Mesendoderm (in vitro differentiated cells): ENCODE results near the gene SVBP.

Source experiments
- DNase-seq: peaks from one replicate; pipeline ENCODE4 v3.0.0; 2013
- H2AK5ac ChIP-seq: 2 replicates; pipeline ENCODE4 v1.6.1; 2013; ENCODE audit warnings: low read length, inconsistent platforms
- H2BK120ac ChIP-seq: 2 replicates; pipeline ENCODE4 v1.6.1; 2013; ENCODE audit warnings: low read depth, mild to moderate bottlenecking, low read length, moderate library complexity, mixed read lengths
- H2BK15ac ChIP-seq: replicated peaks from 2 replicates; pipeline ENCODE4 v1.6.1; 2013; ENCODE audit warnings: low read depth, mild to moderate bottlenecking, moderate library complexity
- H2BK5ac ChIP-seq: 2 replicates; pipeline ENCODE4 v1.6.1; 2013; ENCODE audit warnings: low read length, inconsistent platforms
- H3K18ac ChIP-seq: 2 replicates; pipeline ENCODE4 v1.6.1; 2013; ENCODE audit warnings: mild to moderate bottlenecking, low read length, mixed read lengths
- H3K23ac ChIP-seq: one replicate; pipeline ENCODE4 v1.6.1; 2013; ENCODE audit warnings: low read length
- H3K27ac ChIP-seq: 2 replicates; pipeline ENCODE4 v1.5.1; 2013; ENCODE audit warnings: low read depth, mild to moderate bottlenecking, inconsistent platforms, low read length, moderate library complexity
- H3K27me3 ChIP-seq: 2 replicates; pipeline ENCODE4 v1.6.1; 2013; ENCODE audit warnings: low read length, control low read depth, mild to moderate bottlenecking, inconsistent platforms; ENCODE audit not compliant: insufficient read depth, poor library complexity
- H3K36me3 ChIP-seq: 2 replicates; pipeline ENCODE4 v1.6.1; 2013; ENCODE audit warnings: low read length, inconsistent platforms; ENCODE audit not compliant: control insufficient read depth, insufficient read depth
- H3K4ac ChIP-seq: one replicate; pipeline ENCODE4 v1.6.1; 2013; ENCODE audit warnings: low read depth, mild to moderate bottlenecking, low read length, moderate library complexity
- H3K4me1 ChIP-seq: 2 replicates; pipeline ENCODE4 v1.6.1; 2013; ENCODE audit warnings: low read depth, low read length, inconsistent platforms; ENCODE audit not compliant: control insufficient read depth
- H3K4me2 ChIP-seq: 2 replicates; pipeline ENCODE4 v1.6.1; 2013; ENCODE audit warnings: low read length
- H3K4me3 ChIP-seq: 2 replicates; pipeline ENCODE4 v1.5.1; 2013; ENCODE audit warnings: mild to moderate bottlenecking, low read length
- H3K56ac ChIP-seq: one replicate; pipeline ENCODE4 v1.6.1; 2013; ENCODE audit warnings: low read length
- H3K79me1 ChIP-seq: 2 replicates; pipeline ENCODE4 v1.6.1; 2013; ENCODE audit warnings: low read length, inconsistent platforms
- H3K79me2 ChIP-seq: 2 replicates; pipeline ENCODE4 v1.6.1; 2013; ENCODE audit warnings: mild to moderate bottlenecking, low read length; ENCODE audit not compliant: control insufficient read depth, insufficient read depth
- H3K9ac ChIP-seq: 2 replicates; pipeline ENCODE4 v1.6.1; 2013; ENCODE audit warnings: low read length, inconsistent platforms
- H4K5ac ChIP-seq: one replicate; pipeline ENCODE4 v1.6.1; 2013; ENCODE audit warnings: low read length
- H4K8ac ChIP-seq: one replicate; pipeline ENCODE4 v1.6.1; 2013; ENCODE audit warnings: low read depth, mild to moderate bottlenecking, control low read depth, low read length, moderate library complexity
- WGBS: extraction: QIAGEN DNeasy Blood & Tissue Kit; methylation state at CpG from one replicate; pipeline ENCODE4 v1.1.7; 2013; ENCODE audit warnings: low lambda C conversion rate, missing lambda C conversion rate; ENCODE audit not compliant: insufficient coverage; ENCODE audit errors: extremely low coverage; 5-methylcytosine and 5-hydroxymethylcytosine counted together

Gene SVBP

GRCh38 chr1:42838482-42839190 is 21.4 kb upstream of the SVBP start:
- Histone ChIP-seq H3K79me1 (no peaks in the 10 kb centered on the region), H3K27ac (no peak overlapping the region)
- WGBS: no CpG with 5 or more reads among the region's 7 CpGs

GRCh38 chr1:42837709-42838108 is 20.5 kb upstream of the SVBP start:
- no peak overlapping the region for H3K27ac ChIP-seq
- H2AK5ac ChIP-seq: no peak overlapping the region
- H3K27me3 ChIP-seq: no peaks in the 10 kb centered on the region
- DNase-seq: no peak
- H4K8ac ChIP-seq: no peak overlapping the region
- H3K4ac ChIP-seq: no peak overlapping the region
- H3K79me2 ChIP-seq: no peaks in the 10 kb centered on the region
- H3K36me3 ChIP-seq: no peaks in the 10 kb centered on the region
- H3K4me1 ChIP-seq: peaks cover 7% of the 10 kb centered on the region
- no peak overlapping the region for H2BK5ac ChIP-seq
- no peak overlapping the region for H3K56ac ChIP-seq
- H3K4me3 ChIP-seq: no peak overlapping the region
- no CpG with 5 or more reads among the region's 3 CpGs for WGBS
- no peaks in the 10 kb centered on the region for H3K79me1 ChIP-seq
- no peak overlapping the region for H3K23ac ChIP-seq
- H3K18ac ChIP-seq: no peak overlapping the region
- H3K9ac ChIP-seq: no peak overlapping the region
- no peak overlapping the region for H3K4me2 ChIP-seq
- no peak overlapping the region for H4K5ac ChIP-seq
- H2BK120ac ChIP-seq: no peak overlapping the region
- H2BK15ac ChIP-seq: no peak overlapping the region

More at GRCh38 chr1:42838482-42839190, 21.4 kb upstream of the SVBP start:
- no peak overlapping the region for H2BK120ac ChIP-seq
- no peak overlapping the region for H3K4me2 ChIP-seq
- H3K79me2 ChIP-seq: no peaks in the 10 kb centered on the region
- H3K56ac ChIP-seq: no peak overlapping the region
- no peaks in the 10 kb centered on the region for H3K36me3 ChIP-seq
- no peak overlapping the region for H2BK5ac ChIP-seq
- H4K8ac ChIP-seq: no peak overlapping the region
- DNase-seq: no peak
- peaks cover 7% of the 10 kb centered on the region for H3K4me1 ChIP-seq
- H3K4ac ChIP-seq: no peak overlapping the region
- H3K18ac ChIP-seq: no peak overlapping the region
- H4K5ac ChIP-seq: no peak overlapping the region
- no peak overlapping the region for H2AK5ac ChIP-seq
- H2BK15ac ChIP-seq: no peak overlapping the region
- H3K23ac ChIP-seq: no peak overlapping the region
- no peaks in the 10 kb centered on the region for H3K27me3 ChIP-seq
- no peak overlapping the region for H3K9ac ChIP-seq
- H3K4me3 ChIP-seq: no peak overlapping the region

DNA sequence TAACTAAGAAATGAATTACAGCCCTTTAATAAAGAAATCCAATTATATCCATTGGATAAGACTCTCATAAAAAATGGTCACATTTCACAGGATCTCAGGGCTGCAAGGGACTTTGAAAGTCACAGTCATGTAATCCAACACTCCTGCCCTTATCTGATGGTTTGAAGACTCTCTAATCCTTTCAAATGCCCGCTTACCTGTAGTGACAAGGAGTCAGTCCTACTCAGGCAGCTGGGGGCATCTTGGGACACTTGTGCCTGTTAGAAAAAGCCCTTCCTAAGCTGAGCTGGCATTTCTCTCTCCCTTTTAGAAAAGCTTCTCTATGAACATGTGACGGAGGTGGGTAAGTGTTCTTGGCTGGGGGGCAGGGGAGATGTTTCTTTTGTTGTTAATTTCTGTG is 18.2 kb upstream of the SVBP start:
- no peak overlapping the region for H3K27ac ChIP-seq
- no peak overlapping the region for H3K4me2 ChIP-seq
- no peaks in the 10 kb centered on the region for H3K79me2 ChIP-seq
- no peak overlapping the region for H3K56ac ChIP-seq
- H2BK15ac ChIP-seq: no peak overlapping the region
- DNase-seq: peak; percentile 71
- H3K36me3 ChIP-seq: no peaks in the 10 kb centered on the region
- H4K8ac ChIP-seq: no peak overlapping the region
- H3K18ac ChIP-seq: no peak overlapping the region
- no peak overlapping the region for H3K4ac ChIP-seq
- no peak overlapping the region for H2BK5ac ChIP-seq
- no peak overlapping the region for H2AK5ac ChIP-seq
- no peak overlapping the region for H3K9ac ChIP-seq
- H3K79me1 ChIP-seq: no peaks in the 10 kb centered on the region
- no peak overlapping the region for H4K5ac ChIP-seq
- WGBS: no CpG with 5 or more reads among the region's 2 CpGs
- H3K4me3 ChIP-seq: no peak overlapping the region
- peaks cover 11% of the 10 kb centered on the region for H3K4me1 ChIP-seq
- no peak overlapping the region for H2BK120ac ChIP-seq
- H3K23ac ChIP-seq: no peak overlapping the region
- no peaks in the 10 kb centered on the region for H3K27me3 ChIP-seq

DNA sequence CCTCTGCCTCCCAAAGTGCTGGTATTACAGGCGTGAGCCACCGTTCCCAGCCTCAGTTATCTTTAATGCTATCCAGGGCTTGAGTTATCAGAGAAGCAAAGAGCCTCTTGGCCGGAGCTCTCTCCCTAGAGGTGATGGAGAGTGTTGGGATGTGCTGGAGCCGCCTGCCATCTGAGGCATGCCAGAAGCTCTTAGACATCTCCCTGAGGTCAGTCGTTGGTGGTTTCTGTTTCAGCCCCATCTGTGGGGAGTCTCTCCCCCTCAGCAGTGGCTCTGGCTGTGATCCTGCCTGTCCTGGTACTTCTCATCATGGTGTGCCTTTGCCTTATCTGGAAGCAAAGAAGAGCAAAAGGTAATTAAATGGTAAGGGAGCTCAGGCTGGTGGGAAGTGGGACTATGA is 17.6 kb upstream of the SVBP start:
- H3K27me3 ChIP-seq: no peaks in the 10 kb centered on the region
- H3K79me1 ChIP-seq: no peaks in the 10 kb centered on the region
- H3K27ac ChIP-seq: no peak overlapping the region
- H3K79me2 ChIP-seq: no peaks in the 10 kb centered on the region
- no peak overlapping the region for H3K4me2 ChIP-seq
- no peak overlapping the region for H2BK5ac ChIP-seq
- no peaks in the 10 kb centered on the region for H3K36me3 ChIP-seq
- no peak overlapping the region for H2BK120ac ChIP-seq
- no peak overlapping the region for H3K56ac ChIP-seq
- H2BK15ac ChIP-seq: no peak overlapping the region
- no peak overlapping the region for H3K18ac ChIP-seq
- H3K4me1 ChIP-seq: peaks cover 11% of the 10 kb centered on the region
- no CpG with 5 or more reads among the region's 5 CpGs for WGBS
- H3K9ac ChIP-seq: no peak overlapping the region
- no peak overlapping the region for H3K4ac ChIP-seq
- no peak overlapping the region for H2AK5ac ChIP-seq
- no peak overlapping the region for H4K8ac ChIP-seq
- H3K23ac ChIP-seq: no peak overlapping the region
- peak; percentile 30 for DNase-seq
- H4K5ac ChIP-seq: no peak overlapping the region
- H3K4me3 ChIP-seq: no peak overlapping the region

GRCh38 chr1:42833981-42834380 is 16.8 kb upstream of the SVBP start:
- no peak overlapping the region for H3K23ac ChIP-seq
- H3K56ac ChIP-seq: no peak overlapping the region

More at GRCh38 chr1:42833981-42834380, 16.8 kb upstream of the SVBP start:
- Histone ChIP-seq H3K79me2 (no peaks in the 10 kb centered on the region), H2BK5ac (no peak overlapping the region), H3K9ac (no peak overlapping the region), H3K4me3 (no peak overlapping the region), H3K36me3 (no peaks in the 10 kb centered on the region), H3K27ac (no peak overlapping the region), H4K8ac (no peak overlapping the region), H3K18ac (no peak overlapping the region), H3K27me3 (no peaks in the 10 kb centered on the region), H3K4ac (no peak overlapping the region), H2AK5ac (no peak overlapping the region), H2BK120ac (no peak overlapping the region), H3K4me2 (no peak overlapping the region), H3K4me1 (peaks cover 11% of the 10 kb centered on the region), H2BK15ac (no peak overlapping the region), H3K79me1 (no peaks in the 10 kb centered on the region), H4K5ac (no peak overlapping the region)
- no CpG with 5 or more reads among the region's 4 CpGs for WGBS
- no peak for DNase-seq
